HepG2 (cell line): ENCODE data around the gene KLHDC4. TPM values are rescaled to one million over a fixed set of nuclear protein-coding genes. Genes with fewer than 3 reads are reported as not detected.

Experiments used
- GPBP1L1 ChIP-seq: sonication (generic); formaldehyde crosslinking; IDR thresholded peaks from 2 replicates; pipeline ENCODE4 v1.5.0; 2020; ENCODE audit warnings: mild to moderate bottlenecking, missing genetic modification reagents
- KLF6 ChIP-seq: IDR thresholded peaks from 2 replicates; pipeline ENCODE4 v1.8.0; 2016; ENCODE audit warnings: missing biosample characterization, missing genetic modification reagents
- NFKB2 ChIP-seq: sonication (generic); formaldehyde crosslinking; IDR thresholded peaks from 2 replicates; pipeline ENCODE4 v1.4.0; 2020; ENCODE audit warnings: missing genetic modification reagents, borderline replicate concordance
- TCF12 ChIP-seq, 2 experiments: fragments of 450-650 bp in 1 of 2; sonication (generic) in 1 of 2; formaldehyde crosslinking in 1 of 2; IDR thresholded peaks; 2 replicates each; pipeline versions ENCODE4 v1.6.1 to v1.8.0; 2017 to 2022; ENCODE audit warnings: antibody characterized with exemption in 1 of 2, mild to moderate bottlenecking in 1 of 2, missing genetic modification reagents in 1 of 2, moderate library complexity in 1 of 2
- ZBTB25 ChIP-seq: IDR thresholded peaks from 2 replicates; pipeline ENCODE4 v1.6.1; 2018; ENCODE audit warnings: missing genetic modification reagents
- ZNF629 ChIP-seq: sonication (generic); formaldehyde crosslinking; conservative IDR thresholded peaks from 2 replicates; pipeline ENCODE4 v1.5.0; 2020; ENCODE audit warnings: missing genetic modification reagents
- ZNF879 ChIP-seq: sonication (generic); formaldehyde crosslinking; IDR thresholded peaks from 2 replicates; pipeline ENCODE4 v1.8.1; 2023; ENCODE audit warnings: missing genetic modification reagents
- polyA plus RNA-seq, 8 experiments: library from polyadenylated mRNA; depleted of rRNA in 3 of 8; stranded (reverse) in 7 of 8; unstranded in 1 of 8; fragments of >200 nt; fragmentation: Illumina TruSeq in 4 of 8; extraction: Trizol in 4 of 8; gene quantifications; 2 replicates each; pipeline versions ENCODE4 v1.2.1 to v1.2.3, GENCODE V29; 2011 to 2016; ENCODE audit warnings: low read depth in 4 of 8, missing spikeins in 1 of 8, mixed read lengths in 1 of 8; ENCODE audit not compliant: insufficient read depth in 1 of 8
- total RNA-seq, 5 experiments: library from RNA; depleted of rRNA; stranded (reverse); fragments of >200 nt; fragmentation: Illumina TruSeq; extraction: Trizol; gene quantifications; 2 replicates each; pipeline ENCODE4 v1.2.3, GENCODE V29; 2016; ENCODE audit warnings: low read depth in 1 of 5
- TF ChIP-seq, protein P1 (sequence below): sonication (generic); formaldehyde crosslinking; IDR thresholded peaks from 2 replicates; pipeline ENCODE4 v1.5.0; 2020; ENCODE audit warnings: mild to moderate bottlenecking, missing genetic modification reagents

The KLHDC4 gene
- total and polyA plus RNA-seq, 2 of the 13 experiments (the other 11 are each of a cell fraction or from before 2014, with no cell fraction given) = 18.7 to 31.8 TPM

GRCh38 chr16:87746178-87746577 is 19.6 kb downstream of the KLHDC4 start (continued):
- TF ChIP-seq, protein P1, sequence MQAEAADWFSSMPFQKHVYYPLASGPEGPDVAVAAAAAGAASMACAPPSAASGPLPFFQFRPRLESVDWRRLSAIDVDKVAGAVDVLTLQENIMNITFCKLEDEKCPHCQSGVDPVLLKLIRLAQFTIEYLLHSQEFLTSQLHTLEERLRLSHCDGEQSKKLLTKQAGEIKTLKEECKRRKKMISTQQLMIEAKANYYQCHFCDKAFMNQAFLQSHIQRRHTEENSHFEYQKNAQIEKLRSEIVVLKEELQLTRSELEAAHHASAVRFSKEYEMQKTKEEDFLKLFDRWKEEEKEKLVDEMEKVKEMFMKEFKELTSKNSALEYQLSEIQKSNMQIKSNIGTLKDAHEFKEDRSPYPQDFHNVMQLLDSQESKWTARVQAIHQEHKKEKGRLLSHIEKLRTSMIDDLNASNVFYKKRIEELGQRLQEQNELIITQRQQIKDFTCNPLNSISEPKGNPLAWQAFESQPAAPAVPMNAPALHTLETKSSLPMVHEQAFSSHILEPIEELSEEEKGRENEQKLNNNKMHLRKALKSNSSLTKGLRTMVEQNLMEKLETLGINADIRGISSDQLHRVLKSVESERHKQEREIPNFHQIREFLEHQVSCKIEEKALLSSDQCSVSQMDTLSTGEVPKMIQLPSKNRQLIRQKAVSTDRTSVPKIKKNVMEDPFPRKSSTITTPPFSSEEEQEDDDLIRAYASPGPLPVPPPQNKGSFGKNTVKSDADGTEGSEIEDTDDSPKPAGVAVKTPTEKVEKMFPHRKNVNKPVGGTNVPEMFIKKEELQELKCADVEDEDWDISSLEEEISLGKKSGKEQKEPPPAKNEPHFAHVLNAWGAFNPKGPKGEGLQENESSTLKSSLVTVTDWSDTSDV (CRISPR knock-in tag) = no peak
- TF ChIP-seq NFKB2 (CRISPR knock-in tag) = no peak
- TF ChIP-seq TCF12 (IDR thresholded peaks at IDR 0.05) = no peak
- no peak for TF ChIP-seq TCF12 (CRISPR knock-in tag; IDR thresholded peaks at IDR 0.05)
- no peak for TF ChIP-seq ZBTB25 (CRISPR knock-in tag)
- TF ChIP-seq ZNF879 (CRISPR knock-in tag) = no peak
- no peak for TF ChIP-seq GPBP1L1 (CRISPR knock-in tag)
- TF ChIP-seq ZNF629 (CRISPR knock-in tag) = no peak
- TF ChIP-seq KLF6 (CRISPR knock-in tag) = no peak
- TF ChIP-seq, all 625 proteins: peak for 0
